NCI-H510A (cell line): ENCODE data around the gene LHFPL6.

ENCODE experiments used
- DNase-seq: peaks from one replicate; lab custom pipeline; 2025; lab: John Stamatoyannopoulos, UW

Gene LHFPL6

GRCh38 chr13:39381456-39381855, 221.5 kb downstream of the LHFPL6 start:
- DNase-seq: no peak

- DNase-seq: no peak
These were observed 223.0 kb downstream of the LHFPL6 start for GRCh38 chr13:39379667-39380655.

- DNase-seq: no peak
These were observed 223.9 kb downstream of the LHFPL6 start for GRCh38 chr13:39379118-39379517.

- DNase-seq: no peak
These were observed 224.7 kb downstream of the LHFPL6 start for GRCh38 chr13:39378306-39378705.

- DNase-seq: no peak
These were observed 225.3 kb downstream of the LHFPL6 start for GRCh38 chr13:39377699-39378098.

- DNase-seq: no peak
These were observed 226.9 kb downstream of the LHFPL6 start for GRCh38 chr13:39376076-39376475.

GRCh38 chr13:39375601-39376000, 227.4 kb downstream of the LHFPL6 start:
- no peak for DNase-seq

GRCh38 chr13:39374741-39375189, 228.2 kb downstream of the LHFPL6 start:
- no peak for DNase-seq

- DNase-seq: no peak
These were observed 229.8 kb downstream of the LHFPL6 start for GRCh38 chr13:39373145-39373544.

GRCh38 chr13:39371706-39372105, 231.3 kb downstream of the LHFPL6 start:
- DNase-seq: no peak

GRCh38 chr13:39370554-39370953, 232.4 kb downstream of the LHFPL6 start:
- DNase-seq: peak; percentile 6

- DNase-seq: no peak
These were observed 232.9 kb downstream of the LHFPL6 start for GRCh38 chr13:39370048-39370447.

- no peak for DNase-seq
These were observed 233.7 kb downstream of the LHFPL6 start for GRCh38 chr13:39369161-39369890.

- DNase-seq: no peak
These were observed 237.1 kb downstream of the LHFPL6 start for GRCh38 chr13:39365879-39366278.

- peak; percentile 17 for DNase-seq
These were observed 238.0 kb downstream of the LHFPL6 start for GRCh38 chr13:39364947-39365468.

- DNase-seq: no peak
These were observed 239.6 kb downstream of the LHFPL6 start for GRCh38 chr13:39363382-39363772.

GRCh38 chr13:39362652-39363381, 240.2 kb downstream of the LHFPL6 start:
- DNase-seq: no peak

- no peak for DNase-seq
These were observed 249.0 kb downstream of the LHFPL6 start for GRCh38 chr13:39353988-39354387.

GRCh38 chr13:39350461-39350881, 252.5 kb downstream of the LHFPL6 start:
- DNase-seq: no peak

- no peak for DNase-seq
These were observed 253.5 kb downstream of the LHFPL6 start for GRCh38 chr13:39349391-39349960.
